ENCODE results near the gene KIF9. TPM values are rescaled to one million over a fixed set of nuclear protein-coding genes. Genes with fewer than 3 reads are reported as not detected.

The KIF9 gene
- total RNA-seq, 1 experiment from 2014 or later, result 5.8 TPM

DNA sequence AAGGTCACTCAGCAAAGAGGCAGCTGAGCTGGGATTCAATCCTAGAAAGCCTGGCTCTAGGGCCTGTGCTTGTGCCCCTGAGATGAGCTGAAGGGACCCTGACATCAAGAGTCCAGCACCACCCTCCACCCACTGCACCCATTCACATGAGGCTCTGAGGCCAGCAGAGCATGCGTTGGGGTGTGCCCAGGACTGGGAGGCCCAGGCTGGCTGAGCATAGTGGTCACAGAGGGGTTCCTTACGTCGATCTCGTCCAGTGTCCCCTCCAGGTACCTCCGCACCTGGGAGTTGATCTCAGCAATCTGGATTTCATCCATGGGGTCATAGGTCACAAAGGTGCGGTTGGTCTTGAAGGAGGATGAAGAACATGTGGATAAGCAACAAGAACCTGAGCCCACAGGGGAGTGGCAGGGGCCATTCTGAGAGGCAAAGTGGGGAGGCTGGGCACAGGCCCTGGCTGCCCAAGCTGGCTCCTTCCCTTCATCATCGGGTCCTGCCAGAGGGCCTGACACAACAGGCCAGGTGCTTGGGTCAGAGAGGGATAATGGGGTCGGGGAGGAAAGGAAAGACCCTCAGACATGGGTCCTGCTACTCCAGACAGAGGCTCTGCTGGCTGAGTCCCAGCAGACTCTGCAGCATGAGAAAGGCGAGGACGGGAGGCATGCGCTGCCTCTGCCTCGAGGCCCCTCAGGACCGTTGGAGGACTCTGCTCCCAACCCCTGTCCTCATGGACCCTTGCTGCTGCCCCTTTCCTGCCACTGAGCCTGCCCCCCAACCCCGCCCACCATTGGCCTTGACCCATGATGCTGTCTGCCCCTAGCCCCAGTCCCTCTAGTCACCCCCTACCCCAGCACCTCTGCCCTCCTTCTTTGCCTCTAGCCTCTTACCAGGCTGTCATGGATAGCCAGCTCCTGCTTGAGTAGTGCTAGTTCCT, 35.2 kb downstream of the KIF9 start (continued):
- TF ChIP-seq, protein P1, sequence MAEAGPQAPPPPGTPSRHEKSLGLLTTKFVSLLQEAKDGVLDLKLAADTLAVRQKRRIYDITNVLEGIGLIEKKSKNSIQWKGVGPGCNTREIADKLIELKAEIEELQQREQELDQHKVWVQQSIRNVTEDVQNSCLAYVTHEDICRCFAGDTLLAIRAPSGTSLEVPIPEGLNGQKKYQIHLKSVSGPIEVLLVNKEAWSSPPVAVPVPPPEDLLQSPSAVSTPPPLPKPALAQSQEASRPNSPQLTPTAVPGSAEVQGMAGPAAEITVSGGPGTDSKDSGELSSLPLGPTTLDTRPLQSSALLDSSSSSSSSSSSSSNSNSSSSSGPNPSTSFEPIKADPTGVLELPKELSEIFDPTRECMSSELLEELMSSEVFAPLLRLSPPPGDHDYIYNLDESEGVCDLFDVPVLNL (CRISPR knock-in tag; IDR thresholded peaks at IDR 0.05; ENCODE audit: borderline replicate concordance, low read depth), result no peak
- TF ChIP-seq SOX15 (CRISPR knock-in tag; IDR thresholded peaks at IDR 0.05) (no peak), GRHL2 (CRISPR knock-in tag; IDR thresholded peaks at IDR 0.05; ENCODE audit: insufficient replicate concordance, severe bottlenecking) (no peak), NFE2L1 (CRISPR knock-in tag; IDR thresholded peaks at IDR 0.05) (no peak)
- TF ChIP-seq, protein P2, sequence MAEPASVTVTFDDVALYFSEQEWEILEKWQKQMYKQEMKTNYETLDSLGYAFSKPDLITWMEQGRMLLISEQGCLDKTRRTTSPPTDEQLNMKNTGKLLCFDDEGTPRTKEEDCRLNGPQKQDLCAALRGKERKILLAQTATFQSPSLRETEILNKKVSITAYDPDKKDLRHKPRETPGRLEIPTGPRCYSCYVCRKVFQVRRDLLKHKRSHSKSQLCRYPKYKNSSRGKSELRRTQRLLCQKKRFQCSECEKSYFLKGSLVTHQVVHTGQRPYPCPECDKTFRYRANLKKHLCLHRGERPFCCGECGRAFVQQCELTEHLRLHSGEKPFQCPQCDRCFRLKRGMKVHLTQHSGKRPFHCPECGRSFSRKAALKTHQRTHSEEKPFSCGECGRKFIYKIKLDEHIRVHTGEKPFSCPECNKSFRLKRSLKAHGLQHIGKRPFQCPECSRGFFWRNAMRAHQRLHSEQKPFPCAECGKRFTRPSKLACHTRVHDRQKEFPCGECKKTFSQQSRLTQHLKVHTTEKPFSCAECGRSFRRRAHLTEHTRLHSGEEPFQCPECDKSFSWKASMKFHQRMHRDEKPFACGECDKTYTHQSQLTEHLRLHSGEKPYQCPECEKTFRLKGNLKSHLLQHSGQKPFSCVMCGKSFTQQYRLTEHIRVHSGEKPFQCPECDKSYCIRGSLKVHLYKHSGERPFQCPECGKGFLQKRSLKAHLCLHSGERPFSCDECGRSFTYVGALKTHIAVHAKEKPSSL (CRISPR knock-in tag; conservative IDR thresholded peaks at IDR 0.05), result no peak
- TF ChIP-seq, protein P3, sequence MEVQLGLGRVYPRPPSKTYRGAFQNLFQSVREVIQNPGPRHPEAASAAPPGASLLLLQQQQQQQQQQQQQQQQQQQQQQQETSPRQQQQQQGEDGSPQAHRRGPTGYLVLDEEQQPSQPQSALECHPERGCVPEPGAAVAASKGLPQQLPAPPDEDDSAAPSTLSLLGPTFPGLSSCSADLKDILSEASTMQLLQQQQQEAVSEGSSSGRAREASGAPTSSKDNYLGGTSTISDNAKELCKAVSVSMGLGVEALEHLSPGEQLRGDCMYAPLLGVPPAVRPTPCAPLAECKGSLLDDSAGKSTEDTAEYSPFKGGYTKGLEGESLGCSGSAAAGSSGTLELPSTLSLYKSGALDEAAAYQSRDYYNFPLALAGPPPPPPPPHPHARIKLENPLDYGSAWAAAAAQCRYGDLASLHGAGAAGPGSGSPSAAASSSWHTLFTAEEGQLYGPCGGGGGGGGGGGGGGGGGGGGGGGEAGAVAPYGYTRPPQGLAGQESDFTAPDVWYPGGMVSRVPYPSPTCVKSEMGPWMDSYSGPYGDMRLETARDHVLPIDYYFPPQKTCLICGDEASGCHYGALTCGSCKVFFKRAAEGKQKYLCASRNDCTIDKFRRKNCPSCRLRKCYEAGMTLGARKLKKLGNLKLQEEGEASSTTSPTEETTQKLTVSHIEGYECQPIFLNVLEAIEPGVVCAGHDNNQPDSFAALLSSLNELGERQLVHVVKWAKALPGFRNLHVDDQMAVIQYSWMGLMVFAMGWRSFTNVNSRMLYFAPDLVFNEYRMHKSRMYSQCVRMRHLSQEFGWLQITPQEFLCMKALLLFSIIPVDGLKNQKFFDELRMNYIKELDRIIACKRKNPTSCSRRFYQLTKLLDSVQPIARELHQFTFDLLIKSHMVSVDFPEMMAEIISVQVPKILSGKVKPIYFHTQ (CRISPR knock-in tag; IDR thresholded peaks at IDR 0.05), result no peak
- TF ChIP-seq, protein P4, sequence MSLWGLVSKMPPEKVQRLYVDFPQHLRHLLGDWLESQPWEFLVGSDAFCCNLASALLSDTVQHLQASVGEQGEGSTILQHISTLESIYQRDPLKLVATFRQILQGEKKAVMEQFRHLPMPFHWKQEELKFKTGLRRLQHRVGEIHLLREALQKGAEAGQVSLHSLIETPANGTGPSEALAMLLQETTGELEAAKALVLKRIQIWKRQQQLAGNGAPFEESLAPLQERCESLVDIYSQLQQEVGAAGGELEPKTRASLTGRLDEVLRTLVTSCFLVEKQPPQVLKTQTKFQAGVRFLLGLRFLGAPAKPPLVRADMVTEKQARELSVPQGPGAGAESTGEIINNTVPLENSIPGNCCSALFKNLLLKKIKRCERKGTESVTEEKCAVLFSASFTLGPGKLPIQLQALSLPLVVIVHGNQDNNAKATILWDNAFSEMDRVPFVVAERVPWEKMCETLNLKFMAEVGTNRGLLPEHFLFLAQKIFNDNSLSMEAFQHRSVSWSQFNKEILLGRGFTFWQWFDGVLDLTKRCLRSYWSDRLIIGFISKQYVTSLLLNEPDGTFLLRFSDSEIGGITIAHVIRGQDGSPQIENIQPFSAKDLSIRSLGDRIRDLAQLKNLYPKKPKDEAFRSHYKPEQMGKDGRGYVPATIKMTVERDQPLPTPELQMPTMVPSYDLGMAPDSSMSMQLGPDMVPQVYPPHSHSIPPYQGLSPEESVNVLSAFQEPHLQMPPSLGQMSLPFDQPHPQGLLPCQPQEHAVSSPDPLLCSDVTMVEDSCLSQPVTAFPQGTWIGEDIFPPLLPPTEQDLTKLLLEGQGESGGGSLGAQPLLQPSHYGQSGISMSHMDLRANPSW (CRISPR knock-in tag; conservative IDR thresholded peaks at IDR 0.05; ENCODE audit: low read depth), result no peak
- TF ChIP-seq, protein P5, sequence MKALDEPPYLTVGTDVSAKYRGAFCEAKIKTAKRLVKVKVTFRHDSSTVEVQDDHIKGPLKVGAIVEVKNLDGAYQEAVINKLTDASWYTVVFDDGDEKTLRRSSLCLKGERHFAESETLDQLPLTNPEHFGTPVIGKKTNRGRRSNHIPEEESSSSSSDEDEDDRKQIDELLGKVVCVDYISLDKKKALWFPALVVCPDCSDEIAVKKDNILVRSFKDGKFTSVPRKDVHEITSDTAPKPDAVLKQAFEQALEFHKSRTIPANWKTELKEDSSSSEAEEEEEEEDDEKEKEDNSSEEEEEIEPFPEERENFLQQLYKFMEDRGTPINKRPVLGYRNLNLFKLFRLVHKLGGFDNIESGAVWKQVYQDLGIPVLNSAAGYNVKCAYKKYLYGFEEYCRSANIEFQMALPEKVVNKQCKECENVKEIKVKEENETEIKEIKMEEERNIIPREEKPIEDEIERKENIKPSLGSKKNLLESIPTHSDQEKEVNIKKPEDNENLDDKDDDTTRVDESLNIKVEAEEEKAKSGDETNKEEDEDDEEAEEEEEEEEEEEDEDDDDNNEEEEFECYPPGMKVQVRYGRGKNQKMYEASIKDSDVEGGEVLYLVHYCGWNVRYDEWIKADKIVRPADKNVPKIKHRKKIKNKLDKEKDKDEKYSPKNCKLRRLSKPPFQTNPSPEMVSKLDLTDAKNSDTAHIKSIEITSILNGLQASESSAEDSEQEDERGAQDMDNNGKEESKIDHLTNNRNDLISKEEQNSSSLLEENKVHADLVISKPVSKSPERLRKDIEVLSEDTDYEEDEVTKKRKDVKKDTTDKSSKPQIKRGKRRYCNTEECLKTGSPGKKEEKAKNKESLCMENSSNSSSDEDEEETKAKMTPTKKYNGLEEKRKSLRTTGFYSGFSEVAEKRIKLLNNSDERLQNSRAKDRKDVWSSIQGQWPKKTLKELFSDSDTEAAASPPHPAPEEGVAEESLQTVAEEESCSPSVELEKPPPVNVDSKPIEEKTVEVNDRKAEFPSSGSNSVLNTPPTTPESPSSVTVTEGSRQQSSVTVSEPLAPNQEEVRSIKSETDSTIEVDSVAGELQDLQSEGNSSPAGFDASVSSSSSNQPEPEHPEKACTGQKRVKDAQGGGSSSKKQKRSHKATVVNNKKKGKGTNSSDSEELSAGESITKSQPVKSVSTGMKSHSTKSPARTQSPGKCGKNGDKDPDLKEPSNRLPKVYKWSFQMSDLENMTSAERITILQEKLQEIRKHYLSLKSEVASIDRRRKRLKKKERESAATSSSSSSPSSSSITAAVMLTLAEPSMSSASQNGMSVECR (CRISPR knock-in tag; IDR thresholded peaks at IDR 0.05; ENCODE audit: borderline replicate concordance), result no peak
- TF ChIP-seq, protein P6, sequence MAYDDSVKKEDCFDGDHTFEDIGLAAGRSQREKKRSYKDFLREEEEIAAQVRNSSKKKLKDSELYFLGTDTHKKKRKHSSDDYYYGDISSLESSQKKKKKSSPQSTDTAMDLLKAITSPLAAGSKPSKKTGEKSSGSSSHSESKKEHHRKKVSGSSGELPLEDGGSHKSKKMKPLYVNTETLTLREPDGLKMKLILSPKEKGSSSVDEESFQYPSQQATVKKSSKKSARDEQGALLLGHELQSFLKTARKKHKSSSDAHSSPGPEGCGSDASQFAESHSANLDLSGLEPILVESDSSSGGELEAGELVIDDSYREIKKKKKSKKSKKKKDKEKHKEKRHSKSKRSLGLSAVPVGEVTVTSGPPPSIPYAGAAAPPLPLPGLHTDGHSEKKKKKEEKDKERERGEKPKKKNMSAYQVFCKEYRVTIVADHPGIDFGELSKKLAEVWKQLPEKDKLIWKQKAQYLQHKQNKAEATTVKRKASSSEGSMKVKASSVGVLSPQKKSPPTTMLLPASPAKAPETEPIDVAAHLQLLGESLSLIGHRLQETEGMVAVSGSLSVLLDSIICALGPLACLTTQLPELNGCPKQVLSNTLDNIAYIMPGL (CRISPR knock-in tag; IDR thresholded peaks at IDR 0.05), result no peak
- TF ChIP-seq, protein P7, sequence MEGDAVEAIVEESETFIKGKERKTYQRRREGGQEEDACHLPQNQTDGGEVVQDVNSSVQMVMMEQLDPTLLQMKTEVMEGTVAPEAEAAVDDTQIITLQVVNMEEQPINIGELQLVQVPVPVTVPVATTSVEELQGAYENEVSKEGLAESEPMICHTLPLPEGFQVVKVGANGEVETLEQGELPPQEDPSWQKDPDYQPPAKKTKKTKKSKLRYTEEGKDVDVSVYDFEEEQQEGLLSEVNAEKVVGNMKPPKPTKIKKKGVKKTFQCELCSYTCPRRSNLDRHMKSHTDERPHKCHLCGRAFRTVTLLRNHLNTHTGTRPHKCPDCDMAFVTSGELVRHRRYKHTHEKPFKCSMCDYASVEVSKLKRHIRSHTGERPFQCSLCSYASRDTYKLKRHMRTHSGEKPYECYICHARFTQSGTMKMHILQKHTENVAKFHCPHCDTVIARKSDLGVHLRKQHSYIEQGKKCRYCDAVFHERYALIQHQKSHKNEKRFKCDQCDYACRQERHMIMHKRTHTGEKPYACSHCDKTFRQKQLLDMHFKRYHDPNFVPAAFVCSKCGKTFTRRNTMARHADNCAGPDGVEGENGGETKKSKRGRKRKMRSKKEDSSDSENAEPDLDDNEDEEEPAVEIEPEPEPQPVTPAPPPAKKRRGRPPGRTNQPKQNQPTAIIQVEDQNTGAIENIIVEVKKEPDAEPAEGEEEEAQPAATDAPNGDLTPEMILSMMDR (IDR thresholded peaks at IDR 0.05), result no peak
